GM18519 (cell line): Measurements from ENCODE around the gene PLCL2.

Experiments
- ATAC-seq: cut with Tn5 transposase; IDR thresholded peaks from one replicate; pipeline ENCODE4 v1.9.1; 2021; ENCODE audit warnings: mild to moderate bottlenecking, moderate library complexity; ENCODE audit not compliant: unreplicated experiment, low FRiP score

The PLCL2 gene

GRCh38 chr3:17136136-17136721, 251.5 kb downstream of the PLCL2 start:
- no peak for ATAC-seq

GRCh38 chr3:17137321-17137826, 252.6 kb downstream of the PLCL2 start:
- ATAC-seq: no peak

- ATAC-seq: no peak
Measured at GRCh38 chr3:17138246-17139039, 253.7 kb downstream of the PLCL2 start.
